ENCODE data around the gene HAT1.

- no peak for TF ChIP-seq MAX (IDR thresholded peaks at IDR 0.05)
- no peak for TF ChIP-seq RAD21 (IDR thresholded peaks at IDR 0.05)
Observed at GRCh38 chr2:171893824-171894611, 28.2 kb upstream of the HAT1 start, which contains the start of gene SLC25A12.

All from liver (tissue), 2 donors.